ENCODE results near the gene PTPN14.
"Not testable (repeated sequence)": the region's sequence is repeated elsewhere in the genome, so short reads cannot be mapped to it uniquely, and the experiment has no call there.

Gene PTPN14

GRCh38 chr1:214551436-214552173, at the start of gene PTPN14:
Gene PTPN14 (minus strand): TSS chr1:214551602. CDS start chr1:214464803, 86,799 bp downstream.
- Mint-ChIP-seq H3K36me3 (no peaks in the 10 kb centered on the region), H3K27me3 (peaks cover 47% of the 10 kb centered on the region), H3K4me1 (no peaks in the 10 kb centered on the region), H3K9me3 (no peaks in the 10 kb centered on the region), H3K27ac (no peak within 1 kb of the TSS), H3K4me3 (peak within 1 kb of the TSS; percentile 57)
- ATAC-seq = no peak

- Mint-ChIP-seq H3K27me3 (peaks cover 32% of the 10 kb centered on the region), H3K4me3 (no peak overlapping the region), H3K36me3 (no peaks in the 10 kb centered on the region), H3K9me3 (no peaks in the 10 kb centered on the region), H3K27ac (no peak overlapping the region), H3K4me1 (no peaks in the 10 kb centered on the region)
- ATAC-seq = no peak
These were observed 41.8 kb upstream of the PTPN14 start for GRCh38 chr1:214593158-214593557.

- H3K36me3 Mint-ChIP-seq, ATAC-seq, H3K4me3 Mint-ChIP-seq, H3K9me3 Mint-ChIP-seq, H3K4me1 Mint-ChIP-seq, H3K27ac Mint-ChIP-seq: not testable (repeated sequence)
- peaks cover 33% of the 10 kb centered on the region for H3K27me3 Mint-ChIP-seq
These were observed 40.5 kb upstream of the PTPN14 start for GRCh38 chr1:214591918-214592317.

GRCh38 chr1:214590696-214591095, 39.3 kb upstream of the PTPN14 start:
- Mint-ChIP-seq H3K9me3 (no peaks in the 10 kb centered on the region), H3K4me3 (no peak overlapping the region), H3K36me3 (no peaks in the 10 kb centered on the region), H3K4me1 (no peaks in the 10 kb centered on the region), H3K27me3 (peaks cover 33% of the 10 kb centered on the region), H3K27ac (no peak overlapping the region)
- no peak for ATAC-seq

GRCh38 chr1:214588963-214589597, 37.7 kb upstream of the PTPN14 start:
- no peak overlapping the region for H3K4me3 Mint-ChIP-seq
- H3K36me3 Mint-ChIP-seq = no peaks in the 10 kb centered on the region
- no peaks in the 10 kb centered on the region for H3K9me3 Mint-ChIP-seq
- no peaks in the 10 kb centered on the region for H3K4me1 Mint-ChIP-seq
- H3K27me3 Mint-ChIP-seq = peaks cover 33% of the 10 kb centered on the region
- no peak overlapping the region for H3K27ac Mint-ChIP-seq
- no peak for ATAC-seq

GRCh38 chr1:214587165-214587564, 35.8 kb upstream of the PTPN14 start:
- Mint-ChIP-seq H3K27me3 (peaks cover 32% of the 10 kb centered on the region), H3K36me3 (no peaks in the 10 kb centered on the region), H3K4me1 (no peaks in the 10 kb centered on the region), H3K4me3 (no peak overlapping the region), H3K27ac (no peak overlapping the region), H3K9me3 (no peaks in the 10 kb centered on the region)
- ATAC-seq = no peak

- ATAC-seq = no peak
- H3K4me3 Mint-ChIP-seq = no peak overlapping the region
- no peaks in the 10 kb centered on the region for H3K9me3 Mint-ChIP-seq
- peaks cover 27% of the 10 kb centered on the region for H3K27me3 Mint-ChIP-seq
- no peaks in the 10 kb centered on the region for H3K4me1 Mint-ChIP-seq
- no peaks in the 10 kb centered on the region for H3K36me3 Mint-ChIP-seq
- H3K27ac Mint-ChIP-seq = no peak overlapping the region
These were observed 35.2 kb upstream of the PTPN14 start for GRCh38 chr1:214586621-214587020.

- no peaks in the 10 kb centered on the region for H3K9me3 Mint-ChIP-seq
- no peak for ATAC-seq
- H3K36me3 Mint-ChIP-seq = no peaks in the 10 kb centered on the region
These were observed 33.7 kb upstream of the PTPN14 start for GRCh38 chr1:214584805-214585766.

GRCh38 chr1:214583824-214584554, 32.6 kb upstream of the PTPN14 start:
- ATAC-seq = no peak
- H3K4me3 Mint-ChIP-seq = no peak overlapping the region
- peaks cover 5% of the 10 kb centered on the region for H3K4me1 Mint-ChIP-seq
- H3K27ac Mint-ChIP-seq = no peak overlapping the region
- peaks cover 8% of the 10 kb centered on the region for H3K27me3 Mint-ChIP-seq
- H3K36me3 Mint-ChIP-seq = no peaks in the 10 kb centered on the region
- no peaks in the 10 kb centered on the region for H3K9me3 Mint-ChIP-seq

More at GRCh38 chr1:214584805-214585766, 33.7 kb upstream of the PTPN14 start:
- no peak overlapping the region for H3K4me3 Mint-ChIP-seq
- no peak overlapping the region for H3K27ac Mint-ChIP-seq
- no peaks in the 10 kb centered on the region for H3K4me1 Mint-ChIP-seq
- H3K27me3 Mint-ChIP-seq = peaks cover 12% of the 10 kb centered on the region

GRCh38 chr1:214583113-214583512, 31.7 kb upstream of the PTPN14 start:
- peaks cover under 1% of the 10 kb centered on the region for H3K27me3 Mint-ChIP-seq
- H3K9me3 Mint-ChIP-seq = peaks cover under 1% of the 10 kb centered on the region
- no peak overlapping the region for H3K27ac Mint-ChIP-seq
- H3K4me3 Mint-ChIP-seq = no peak overlapping the region
- peaks cover 6% of the 10 kb centered on the region for H3K4me1 Mint-ChIP-seq
- no peaks in the 10 kb centered on the region for H3K36me3 Mint-ChIP-seq
- ATAC-seq = no peak

- H3K9me3 Mint-ChIP-seq = peaks cover 6% of the 10 kb centered on the region
- no peak overlapping the region for H3K4me3 Mint-ChIP-seq
- no peaks in the 10 kb centered on the region for H3K36me3 Mint-ChIP-seq
- no peaks in the 10 kb centered on the region for H3K27me3 Mint-ChIP-seq
- no peak for ATAC-seq
- H3K27ac Mint-ChIP-seq = no peak overlapping the region
- H3K4me1 Mint-ChIP-seq = peaks cover 6% of the 10 kb centered on the region
These were observed 31.0 kb upstream of the PTPN14 start for GRCh38 chr1:214582289-214582891.

- Mint-ChIP-seq H3K36me3 (no peaks in the 10 kb centered on the region), H3K27me3 (no peaks in the 10 kb centered on the region), H3K4me3 (no peak overlapping the region), H3K4me1 (peaks cover 6% of the 10 kb centered on the region), H3K9me3 (peaks cover 9% of the 10 kb centered on the region), H3K27ac (no peak overlapping the region)
- no peak for ATAC-seq
These were observed 30.4 kb upstream of the PTPN14 start for GRCh38 chr1:214581785-214582184.

- H3K4me3 Mint-ChIP-seq = no peak overlapping the region
- peaks cover 9% of the 10 kb centered on the region for H3K36me3 Mint-ChIP-seq
- no peaks in the 10 kb centered on the region for H3K27me3 Mint-ChIP-seq
- H3K4me1 Mint-ChIP-seq = peaks cover 6% of the 10 kb centered on the region
- peaks cover 18% of the 10 kb centered on the region for H3K9me3 Mint-ChIP-seq
- ATAC-seq = no peak
- no peak overlapping the region for H3K27ac Mint-ChIP-seq
These were observed 27.8 kb upstream of the PTPN14 start for GRCh38 chr1:214579183-214579582.

- not testable (repeated sequence) for H3K4me3 Mint-ChIP-seq, ATAC-seq, H3K27ac Mint-ChIP-seq
These were observed 24.7 kb upstream of the PTPN14 start for GRCh38 chr1:214576120-214576519.

More at GRCh38 chr1:214576120-214576519, 24.7 kb upstream of the PTPN14 start:
- H3K27me3 Mint-ChIP-seq, H3K4me1 Mint-ChIP-seq, H3K36me3 Mint-ChIP-seq: not testable (repeated sequence)
- H3K9me3 Mint-ChIP-seq = peaks cover 18% of the 10 kb centered on the region

All from stimulated activated memory B cell treated with anti-CD40 and anti-IgM and Interleukin-4, amounts not matched to agents 10 μg/mL and 1 μg/mL and 100 μg/mL, for 72 hours (primary cell).